HG02943 (cell line): Measurements from ENCODE around the gene SMPX.

ENCODE experiments used
- ATAC-seq: cut with Tn5 transposase; IDR thresholded peaks from one replicate; pipeline ENCODE4 v1.9.1; 2021; ENCODE audit warnings: mild to moderate bottlenecking, low read depth, moderate library complexity; ENCODE audit not compliant: unreplicated experiment

SMPX gene

GRCh38 chrX:21745756-21746155, 12.2 kb downstream of the SMPX start:
- no peak for ATAC-seq

DNA sequence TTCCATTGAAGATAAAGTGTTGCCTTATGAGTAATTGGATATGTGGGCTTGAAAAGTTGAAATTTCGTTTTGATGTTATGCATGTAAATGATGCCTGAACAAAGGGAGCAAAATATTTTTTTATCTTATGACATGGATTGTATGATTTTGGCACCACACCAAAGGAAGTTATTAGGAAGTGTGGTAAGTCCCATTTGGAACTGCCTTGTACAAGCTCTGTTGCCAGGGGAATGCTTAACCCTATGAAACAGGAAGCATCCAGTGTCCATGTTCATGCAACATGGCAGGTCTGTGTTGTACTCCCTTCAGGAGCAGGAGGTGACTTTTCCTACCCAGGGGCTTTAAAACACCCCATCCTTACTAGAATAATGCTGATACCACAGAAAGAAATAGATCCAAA, 13.2 kb downstream of the SMPX start:
- no peak for ATAC-seq

- no peak for ATAC-seq
Observed at GRCh38 chrX:21744060-21744459, 13.9 kb downstream of the SMPX start.

- no peak for ATAC-seq
Observed at GRCh38 chrX:21741869-21742701, 15.8 kb downstream of the SMPX start.

GRCh38 chrX:21741364-21741763, 16.6 kb downstream of the SMPX start:
- ATAC-seq, result no peak

DNA sequence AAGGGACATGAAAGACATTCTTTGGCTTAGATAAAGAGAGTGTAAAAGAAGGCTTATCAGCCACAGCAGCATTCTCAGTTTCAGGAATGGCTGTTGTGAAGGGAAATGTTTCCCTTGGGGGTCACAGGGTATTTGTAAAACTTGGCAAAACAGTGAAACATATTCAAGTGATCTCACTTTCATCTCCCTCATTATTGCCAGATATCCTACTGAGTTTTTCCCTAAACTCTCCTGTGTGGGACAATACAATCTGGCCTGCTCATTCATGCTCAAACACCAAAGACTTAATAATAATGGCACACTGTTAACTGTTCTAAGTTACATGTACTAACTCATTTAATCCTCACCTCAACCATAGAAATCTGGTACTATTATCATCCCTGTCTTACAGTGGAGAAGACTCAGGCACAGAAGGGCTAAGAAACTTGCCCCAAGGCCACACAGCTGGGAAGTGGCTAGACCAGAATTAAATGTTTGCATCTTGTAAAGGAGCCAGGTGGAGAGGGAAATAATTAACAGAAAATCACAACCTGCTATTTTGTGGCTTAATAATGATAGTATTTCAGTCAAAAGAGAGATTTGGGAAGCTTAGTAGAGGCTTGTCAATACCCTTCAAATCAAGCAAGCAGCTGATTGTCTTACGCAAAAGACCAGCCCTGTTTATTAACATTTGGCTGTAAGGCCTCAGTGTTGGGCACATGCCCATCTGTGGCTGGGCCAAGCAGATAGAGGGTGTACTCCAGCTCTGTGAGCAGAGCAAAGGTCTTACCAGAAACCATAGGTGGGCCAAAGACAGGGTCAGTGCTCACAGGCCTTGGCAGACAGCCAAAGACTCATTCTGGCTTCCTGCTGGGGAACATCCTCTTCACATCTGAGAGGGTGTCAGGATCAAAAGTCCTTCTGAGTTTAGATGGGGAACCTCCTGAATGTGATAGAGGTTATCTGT, 17.3 kb downstream of the SMPX start:
- no peak for ATAC-seq

GRCh38 chrX:21738950-21739287, 19.0 kb downstream of the SMPX start:
- ATAC-seq, result no peak

- no peak for ATAC-seq
Observed at GRCh38 chrX:21738210-21738949, 19.5 kb downstream of the SMPX start.

GRCh38 chrX:21735768-21736127, 22.2 kb downstream of the SMPX start:
- ATAC-seq, result no peak

GRCh38 chrX:21735038-21735767, 22.7 kb downstream of the SMPX start:
- no peak for ATAC-seq

DNA sequence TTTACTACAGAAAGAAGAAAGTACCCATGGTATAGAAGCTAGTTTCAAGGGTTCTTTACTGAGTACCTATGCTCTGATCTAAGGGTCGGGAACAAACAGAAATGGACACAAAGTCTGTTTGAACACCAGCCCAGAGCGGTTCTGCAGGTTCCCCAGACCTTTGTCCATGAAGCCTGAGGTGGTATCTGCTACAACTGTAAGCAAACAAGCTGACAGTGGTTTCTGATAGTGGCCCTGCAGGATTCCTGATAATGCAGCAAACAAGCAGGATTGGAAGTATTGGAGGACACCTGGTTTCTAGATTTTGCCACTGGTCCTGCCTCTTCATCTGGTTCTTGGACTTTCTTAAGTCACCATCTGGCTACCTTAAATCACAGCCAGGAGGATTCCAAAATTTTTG, 23.7 kb downstream of the SMPX start:
- no peak for ATAC-seq

GRCh38 chrX:21733705-21734104, 24.2 kb downstream of the SMPX start:
- no peak for ATAC-seq

GRCh38 chrX:21730026-21730425, 27.9 kb downstream of the SMPX start:
- no peak for ATAC-seq

DNA sequence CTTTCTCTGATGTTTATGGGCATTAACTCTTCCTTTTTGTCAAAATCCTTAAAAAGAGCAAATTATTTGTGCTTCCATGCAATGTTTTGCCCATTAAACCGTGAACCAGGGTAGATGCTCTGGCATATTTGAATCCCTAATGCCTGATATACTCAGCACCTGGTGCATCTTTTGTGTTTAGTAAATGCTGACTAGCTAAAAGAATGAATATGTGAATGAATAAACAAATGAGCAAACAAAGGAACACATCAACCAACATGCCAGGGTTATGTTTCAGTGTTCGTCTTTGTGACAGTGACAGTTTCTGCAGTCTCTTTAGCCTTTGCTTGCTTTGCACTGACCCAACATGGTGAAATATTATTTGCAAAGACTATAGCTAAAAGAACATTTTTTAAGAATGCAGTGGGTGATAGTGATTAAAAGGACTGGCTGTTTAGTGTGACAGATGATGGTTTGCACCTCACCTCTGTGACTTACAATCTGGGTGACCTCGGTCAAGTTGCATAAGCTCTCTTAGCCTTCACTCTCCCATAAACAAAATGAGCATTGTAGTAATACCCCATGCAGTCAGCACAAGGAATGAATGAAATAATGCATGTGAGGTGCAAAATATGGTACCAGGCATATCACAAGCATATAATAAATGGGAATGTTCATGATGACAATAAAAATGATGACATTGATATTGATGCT, 29.5 kb downstream of the SMPX start:
- no peak for ATAC-seq

GRCh38 chrX:21725916-21726315, 32.0 kb downstream of the SMPX start:
- ATAC-seq, result no peak

DNA sequence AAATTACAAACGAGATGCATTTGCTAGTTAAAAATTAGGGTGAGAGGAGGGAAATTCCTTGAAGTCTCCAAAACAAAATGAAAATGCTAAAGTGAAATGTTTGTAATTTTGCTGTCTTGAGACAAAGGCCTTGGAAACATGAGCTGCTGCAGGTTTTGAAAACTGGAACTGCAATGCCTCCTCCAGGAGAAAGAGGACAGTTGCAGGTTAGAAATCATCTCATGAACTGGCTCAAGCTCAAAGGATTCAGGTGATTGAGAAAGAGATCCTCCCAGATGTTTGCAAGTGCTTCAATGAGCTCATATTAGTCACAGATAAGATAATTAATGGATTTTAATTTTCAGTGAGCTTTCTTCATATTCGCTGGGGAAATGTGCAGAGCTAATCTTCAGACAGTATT, 32.4 kb downstream of the SMPX start:
- ATAC-seq, result no peak

- ATAC-seq, result no peak
Observed at GRCh38 chrX:21723814-21724213, 34.1 kb downstream of the SMPX start.

- ATAC-seq, result no peak
Observed at GRCh38 chrX:21723084-21723483, 34.8 kb downstream of the SMPX start.

GRCh38 chrX:21721195-21721594, 36.7 kb downstream of the SMPX start:
- no peak for ATAC-seq

- no peak for ATAC-seq
Observed at GRCh38 chrX:21718575-21718974, 39.3 kb downstream of the SMPX start.
